GM21515 (cell line): ENCODE data around the gene ANAPC1.
"Not testable (repeated sequence)": the region's sequence is repeated elsewhere in the genome, so short reads cannot be mapped to it uniquely, and the experiment has no call there.

Experiments used
- ATAC-seq: cut with Tn5 transposase; IDR thresholded peaks from one replicate; pipeline ENCODE4 v1.9.1; 2021; ENCODE audit not compliant: unreplicated experiment

ANAPC1 gene

DNA sequence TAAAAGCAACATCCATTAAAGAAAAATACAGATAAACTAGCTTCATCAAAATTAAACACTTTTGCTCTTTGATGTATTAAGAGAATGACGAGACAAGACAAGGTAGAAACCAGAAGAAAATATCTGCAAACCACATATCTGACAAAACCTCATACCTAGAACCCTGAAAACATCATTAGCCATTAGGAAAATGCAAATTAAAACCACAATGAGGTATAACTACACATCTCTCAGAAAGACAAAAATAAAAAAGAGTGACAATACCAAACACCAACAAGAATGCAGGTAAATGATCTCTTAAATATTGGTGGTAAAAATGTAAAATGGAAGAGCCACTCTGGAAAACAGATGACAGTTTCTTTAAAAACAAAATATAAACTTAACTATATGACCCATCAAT is 53.5 kb downstream of the ANAPC1 start:
- peak; percentile 77 for ATAC-seq

DNA sequence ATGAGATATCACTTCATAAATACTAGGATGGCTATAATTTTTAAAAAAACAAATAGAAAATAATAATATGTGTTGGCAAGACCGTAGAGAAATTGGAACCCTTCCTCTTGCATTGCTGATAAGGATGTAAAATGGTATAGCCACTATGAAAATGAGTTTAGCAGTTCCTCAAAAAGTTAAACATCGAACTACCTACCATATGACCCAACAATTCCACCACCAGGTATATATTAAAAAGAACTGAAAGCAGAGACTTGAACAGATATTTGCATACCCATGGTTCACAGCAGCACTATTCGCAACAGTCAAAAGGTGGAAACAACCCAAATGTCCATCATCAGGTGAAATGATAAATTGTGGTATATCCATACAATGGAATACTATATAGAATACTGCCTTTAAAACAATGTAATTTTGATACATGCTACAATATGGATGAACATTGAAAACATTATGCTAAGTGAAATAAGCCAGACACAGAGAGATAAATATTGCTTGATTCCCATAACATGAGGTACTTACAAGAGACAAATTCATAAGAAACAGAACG is 55.7 kb downstream of the ANAPC1 start:
- not testable (repeated sequence) for ATAC-seq

DNA sequence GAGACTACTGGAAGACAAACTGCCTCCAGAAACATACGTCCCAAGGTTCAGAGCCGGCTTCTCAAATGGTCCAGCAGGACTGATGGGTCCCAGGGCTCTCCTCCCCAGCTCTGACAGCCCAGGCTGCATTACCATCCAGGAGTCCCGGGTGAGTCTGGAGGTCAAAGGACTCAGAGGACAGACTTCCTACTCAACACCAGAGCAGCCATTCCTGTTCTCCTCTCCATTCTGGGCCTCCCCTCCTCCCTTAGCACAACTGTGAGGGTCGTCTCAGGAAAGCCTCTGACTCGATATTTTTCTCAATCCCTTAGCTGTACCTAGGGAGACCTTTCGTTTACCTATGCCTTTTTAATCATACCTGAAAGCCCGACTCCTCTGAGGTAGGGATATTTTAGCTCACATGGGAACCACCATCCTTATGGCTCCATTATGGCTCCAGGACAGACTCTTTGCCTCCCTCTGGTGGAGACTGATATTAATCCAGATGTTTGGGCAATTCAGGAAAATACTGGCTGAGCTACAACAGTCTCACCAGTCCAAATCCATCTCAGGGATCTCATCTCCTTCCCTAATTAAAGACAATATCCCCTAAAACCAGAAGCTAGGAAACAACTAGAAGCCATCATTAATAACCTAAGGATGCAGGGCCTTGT is 70.9 kb downstream of the ANAPC1 start:
- not testable (repeated sequence) for ATAC-seq

DNA sequence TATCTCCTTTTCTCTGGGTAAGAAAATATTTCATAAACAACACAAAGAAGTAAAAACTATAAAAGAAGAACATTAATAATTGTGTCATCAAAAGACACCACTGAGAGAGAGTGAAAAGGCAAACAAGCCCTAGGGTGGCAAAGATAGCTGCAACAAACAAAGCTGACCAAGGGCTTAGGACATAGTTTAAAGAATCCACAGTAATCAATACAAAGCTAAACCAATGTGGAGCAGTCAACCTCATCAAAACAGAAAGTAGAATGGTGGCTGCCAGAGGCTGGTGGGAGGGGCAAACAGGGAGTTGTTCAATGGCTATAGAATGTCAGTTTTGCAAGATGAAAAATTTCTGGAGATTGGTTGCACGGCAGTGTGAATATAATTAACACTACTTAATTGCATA is 93.4 kb downstream of the ANAPC1 start:
- ATAC-seq, result not testable (repeated sequence)

DNA sequence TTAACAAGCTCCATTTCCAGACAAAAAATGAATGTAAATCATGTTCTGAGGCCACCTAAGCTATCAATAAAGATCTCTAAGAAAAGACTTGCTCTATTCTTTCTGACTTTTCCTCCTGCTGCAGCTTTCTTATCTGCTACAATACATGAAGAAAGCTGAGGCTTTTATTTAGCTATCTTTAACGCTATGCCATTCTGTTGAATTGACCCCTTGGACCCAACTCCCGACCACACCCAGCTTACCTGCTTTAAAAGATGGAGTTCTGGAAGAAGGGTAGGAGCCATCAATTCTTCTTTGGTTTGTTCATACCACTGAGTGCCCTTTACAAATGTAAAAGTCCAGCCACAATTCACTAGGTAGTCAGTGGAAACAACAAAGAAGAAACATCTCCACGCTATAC is 99.9 kb downstream of the ANAPC1 start:
- not testable (repeated sequence) for ATAC-seq

DNA sequence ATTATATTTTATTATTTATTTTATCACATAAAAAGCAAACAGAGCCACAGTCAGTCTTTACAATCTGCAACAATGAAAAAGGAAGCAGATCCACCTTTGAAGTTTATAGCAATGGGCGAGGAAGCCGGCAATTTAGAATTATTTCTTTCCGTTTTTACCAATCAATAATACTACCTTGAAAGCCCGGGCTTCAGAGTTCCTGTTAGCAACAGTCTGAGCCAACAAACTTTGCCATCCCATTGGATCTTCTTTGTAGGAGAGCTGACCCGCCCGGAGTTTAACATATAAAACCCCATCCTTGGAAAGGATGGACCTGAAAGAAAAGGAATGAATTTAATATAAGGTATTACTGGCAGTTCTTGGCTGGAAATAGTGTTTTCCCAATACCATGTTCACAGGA is 101.8 kb downstream of the ANAPC1 start:
- ATAC-seq, result not testable (repeated sequence)

DNA sequence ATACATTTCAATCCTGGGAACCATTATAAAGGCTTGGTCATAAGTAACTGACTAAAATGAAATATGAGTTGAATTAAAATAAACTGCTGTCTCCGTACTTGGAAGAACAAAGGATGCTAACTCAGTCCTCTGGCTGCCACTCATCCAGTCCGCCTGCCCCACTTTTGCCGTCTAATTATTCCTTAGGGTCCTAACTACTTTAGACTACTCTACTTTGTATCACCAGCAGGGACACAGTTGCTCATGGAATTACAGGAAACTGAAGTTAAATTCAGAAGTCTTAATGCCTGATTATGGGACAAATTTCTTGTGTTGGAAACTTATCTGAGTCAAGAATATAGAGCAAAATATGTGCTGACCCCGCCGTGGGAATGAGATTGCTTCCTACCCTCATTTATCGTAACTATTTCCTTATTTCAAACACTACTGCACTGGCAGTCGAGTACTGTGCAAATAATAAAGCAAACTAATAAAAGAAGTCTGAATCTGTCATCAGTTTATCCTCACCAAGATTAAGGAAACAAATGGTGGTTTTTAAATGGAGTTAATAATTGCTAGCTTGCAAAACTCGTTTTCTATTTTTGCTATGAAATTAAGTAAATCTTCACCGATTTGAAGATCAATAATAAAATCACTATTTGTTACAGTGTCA is 102.4 kb downstream of the ANAPC1 start:
- not testable (repeated sequence) for ATAC-seq

DNA sequence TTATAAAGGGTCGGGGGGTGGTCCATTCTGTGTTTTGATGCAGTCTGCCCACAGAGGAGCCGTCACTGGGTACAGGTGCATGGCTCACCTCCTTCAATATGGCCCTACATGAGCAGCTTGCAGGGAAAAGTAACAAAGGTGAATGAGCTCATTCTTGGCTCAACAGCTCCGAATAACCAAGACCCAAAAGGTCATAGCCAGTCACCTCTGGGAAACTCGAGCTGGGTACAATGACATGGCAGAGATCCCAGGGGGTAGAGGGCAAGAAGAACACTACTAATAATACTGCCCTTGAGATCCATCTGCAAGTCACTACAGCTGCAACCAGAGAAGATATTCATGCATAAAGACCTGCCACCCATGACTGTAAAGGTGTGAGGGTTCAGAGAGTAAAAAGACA is 106.8 kb downstream of the ANAPC1 start:
- not testable (repeated sequence) for ATAC-seq

DNA sequence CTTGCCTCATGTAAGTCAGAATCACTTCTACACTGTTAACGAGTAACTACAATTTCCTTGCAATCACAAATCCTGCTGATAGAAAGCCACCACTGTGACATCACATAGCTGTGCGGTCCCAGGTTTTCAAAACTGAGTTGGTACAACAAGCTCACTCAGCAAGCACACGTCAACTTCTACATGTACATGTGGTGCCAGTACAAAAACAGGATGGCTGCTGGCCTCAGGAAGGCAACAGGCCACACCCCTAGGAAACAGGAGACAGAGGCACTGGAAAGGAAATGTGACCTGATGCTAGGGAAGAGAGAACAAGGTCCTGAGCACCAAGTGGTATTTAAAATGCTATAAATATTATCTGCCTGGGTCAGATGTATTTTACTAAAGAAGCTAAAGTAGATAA is 107.7 kb downstream of the ANAPC1 start:
- ATAC-seq, result not testable (repeated sequence)

DNA sequence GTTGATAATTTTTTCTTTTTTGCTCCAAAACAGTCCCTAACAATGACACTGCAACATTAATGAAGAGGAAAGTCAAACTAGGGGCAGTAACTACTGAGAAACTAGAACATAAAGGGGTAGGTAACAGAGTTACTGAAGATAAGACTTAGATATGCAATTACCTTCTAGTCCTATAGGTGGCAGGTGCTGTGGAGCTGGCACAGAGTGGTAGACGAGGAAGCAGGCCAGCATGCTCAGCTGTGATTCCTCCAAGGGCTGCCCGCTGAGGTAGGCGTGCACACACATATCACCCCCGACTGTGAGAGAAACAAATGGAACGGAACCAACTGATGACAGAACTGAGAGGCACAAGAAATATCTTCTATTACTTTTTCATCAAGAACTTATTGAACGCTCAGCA is 111.8 kb downstream of the ANAPC1 start:
- ATAC-seq, result peak; percentile 77

DNA sequence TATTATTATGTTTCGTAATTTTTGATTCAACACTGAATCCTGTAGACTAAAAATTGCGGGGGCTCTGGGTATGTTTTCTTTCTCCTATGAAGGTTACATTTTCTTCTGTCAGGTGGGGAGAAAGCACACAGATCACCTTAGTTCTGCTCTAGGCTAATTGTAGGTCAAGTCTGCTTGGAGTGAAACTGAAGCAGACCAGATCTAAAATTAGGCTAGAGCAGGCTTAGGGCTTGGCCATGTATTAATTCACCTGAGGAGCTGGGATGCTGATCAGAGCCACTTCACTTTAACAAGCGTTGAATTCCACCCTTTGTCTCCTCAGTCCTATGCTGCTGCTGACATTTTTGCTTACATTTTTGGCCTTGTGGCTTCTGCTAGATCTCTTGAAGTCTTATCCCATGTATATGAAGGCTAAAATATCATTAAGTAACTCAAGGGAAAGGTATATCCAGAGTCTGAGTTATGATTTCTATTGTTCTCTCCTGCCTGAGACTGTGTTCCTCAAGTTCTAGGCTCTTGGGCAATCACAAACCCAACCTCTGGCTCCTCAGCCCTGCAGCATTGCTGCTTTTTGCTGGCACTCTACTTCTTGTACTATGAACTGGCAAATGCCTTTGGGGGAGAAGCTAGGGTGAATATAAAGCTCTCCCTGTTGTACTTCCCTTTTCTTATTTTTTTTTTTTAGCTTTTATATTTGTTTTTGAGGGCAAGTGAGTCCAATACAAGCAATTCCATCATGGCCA is 112.9 kb downstream of the ANAPC1 start:
- ATAC-seq, result not testable (repeated sequence)

DNA sequence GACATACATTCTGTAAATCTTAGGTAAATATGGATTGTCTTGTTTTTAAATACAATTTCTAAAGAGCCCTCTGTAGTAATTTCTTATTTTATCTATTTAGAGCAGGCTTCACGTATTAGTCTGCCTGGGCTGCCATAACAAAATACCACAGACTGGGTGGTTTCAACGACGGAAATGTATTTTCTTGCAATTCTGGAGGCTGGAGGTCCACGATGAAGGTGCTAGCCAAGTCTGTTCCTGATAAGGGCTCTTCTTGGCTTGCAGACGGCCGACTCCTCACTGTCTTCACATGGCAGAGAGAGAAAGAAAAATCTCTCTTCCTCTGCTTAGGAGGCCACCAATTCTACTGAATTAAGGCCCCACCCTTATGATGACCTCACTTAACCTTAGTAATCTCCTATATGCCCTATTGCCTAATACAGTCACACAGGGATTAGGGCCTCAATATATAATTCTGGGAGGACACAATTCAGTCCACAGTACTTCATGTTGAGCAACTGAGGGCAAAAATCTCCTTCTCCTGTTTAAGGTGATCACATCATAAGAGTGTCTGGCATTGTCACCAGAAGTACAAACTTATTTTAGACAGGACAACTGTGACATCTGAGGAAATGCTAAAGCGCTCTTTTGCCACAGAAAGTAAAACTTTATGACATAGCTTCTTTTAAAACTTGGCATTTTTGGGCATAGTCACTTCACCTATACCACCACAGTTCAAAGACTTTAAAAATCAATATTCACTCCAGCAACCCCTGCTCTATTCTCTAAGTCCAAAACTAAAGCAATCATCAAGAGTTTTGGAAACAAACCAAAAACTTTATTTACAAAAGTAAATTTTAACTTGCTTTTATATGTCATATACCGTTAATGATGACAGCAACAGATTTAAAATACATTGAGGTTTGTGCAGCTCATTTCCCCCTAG is 115.5 kb downstream of the ANAPC1 start:
- not testable (repeated sequence) for ATAC-seq

DNA sequence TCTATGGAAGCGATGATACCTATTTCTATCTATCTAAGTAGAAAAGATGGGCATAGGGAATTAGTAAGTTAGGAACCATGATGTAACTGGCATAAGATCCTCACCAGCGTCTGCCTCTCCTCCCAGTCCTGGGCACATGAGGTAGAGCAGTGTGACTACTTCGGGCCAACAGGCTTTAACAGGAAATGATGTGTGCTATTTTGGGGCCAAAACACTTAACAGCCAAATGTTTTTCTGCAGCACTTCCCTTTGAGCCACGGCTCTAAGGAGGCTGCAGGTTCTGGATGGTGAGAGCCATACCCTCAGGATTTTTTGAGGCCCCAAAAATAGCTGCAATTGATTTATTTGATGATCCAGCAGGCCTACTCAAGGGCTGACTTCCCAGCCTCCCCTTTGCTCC is 116.9 kb downstream of the ANAPC1 start:
- ATAC-seq, result not testable (repeated sequence)

DNA sequence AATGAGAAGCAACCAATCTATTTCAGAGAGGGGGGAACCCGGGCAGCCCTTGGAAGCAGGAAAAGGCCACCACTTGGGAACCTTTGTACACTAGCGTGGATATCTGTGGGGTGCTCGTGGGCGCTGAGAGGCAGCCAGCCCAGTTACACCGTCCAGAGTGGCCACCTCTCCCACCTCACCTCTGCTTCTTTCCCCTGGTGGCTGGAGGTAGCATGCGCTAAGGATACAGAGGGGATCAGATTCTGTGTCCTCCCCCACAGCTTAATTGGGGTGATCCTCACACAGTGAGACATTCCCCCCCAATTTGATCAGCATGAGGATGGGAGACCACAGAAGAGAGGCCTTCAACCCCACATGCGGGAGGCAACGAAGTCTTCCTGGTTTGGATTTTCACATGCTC is 117.7 kb downstream of the ANAPC1 start:
- not testable (repeated sequence) for ATAC-seq

DNA sequence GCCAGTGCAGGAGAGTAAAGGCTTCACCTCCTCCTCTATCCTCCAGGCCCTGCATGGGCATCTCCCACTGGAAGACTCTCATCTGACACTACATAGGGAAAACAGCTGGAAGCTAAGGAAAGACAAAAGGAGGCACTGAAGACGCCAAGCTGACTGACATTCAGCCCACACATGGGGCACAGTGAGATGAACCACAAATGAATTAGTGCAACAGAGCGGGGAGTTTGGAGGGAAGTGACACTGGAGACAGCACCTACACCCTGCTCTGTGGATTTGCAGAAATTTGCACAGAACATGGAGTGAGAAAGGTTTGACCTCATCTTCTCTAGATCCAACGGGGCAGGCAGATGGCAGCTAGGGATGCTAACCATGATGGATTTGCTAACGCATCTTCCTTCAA is 119.8 kb downstream of the ANAPC1 start:
- not testable (repeated sequence) for ATAC-seq

DNA sequence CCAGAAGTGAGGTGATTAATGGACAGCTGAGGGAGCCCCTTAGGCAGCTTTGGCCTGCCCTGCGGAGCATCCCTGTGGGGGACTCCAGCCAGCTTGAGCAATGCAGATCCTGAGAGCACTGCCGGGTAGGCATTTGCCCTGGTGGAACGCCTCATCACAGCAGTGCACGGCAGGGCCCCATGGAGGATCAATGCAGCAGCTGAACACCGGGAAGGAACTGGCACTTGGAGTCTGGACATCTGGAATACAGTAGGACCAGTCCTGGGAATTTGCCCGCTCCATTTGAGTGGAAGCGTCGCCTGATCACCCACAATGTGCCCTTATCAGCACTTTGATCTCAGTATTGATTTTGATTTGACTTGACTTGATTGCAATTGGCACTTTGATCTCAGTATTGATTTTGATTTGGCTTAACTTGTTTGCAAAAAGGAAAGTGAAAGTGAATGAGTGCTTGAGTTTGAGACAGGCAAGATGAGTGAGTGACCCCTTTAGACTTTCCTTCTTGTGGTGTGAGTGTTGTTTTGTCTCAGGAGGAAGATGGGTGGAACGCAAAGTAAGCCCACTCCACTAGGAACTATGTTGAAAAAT is 123.2 kb downstream of the ANAPC1 start:
- ATAC-seq, result not testable (repeated sequence)

DNA sequence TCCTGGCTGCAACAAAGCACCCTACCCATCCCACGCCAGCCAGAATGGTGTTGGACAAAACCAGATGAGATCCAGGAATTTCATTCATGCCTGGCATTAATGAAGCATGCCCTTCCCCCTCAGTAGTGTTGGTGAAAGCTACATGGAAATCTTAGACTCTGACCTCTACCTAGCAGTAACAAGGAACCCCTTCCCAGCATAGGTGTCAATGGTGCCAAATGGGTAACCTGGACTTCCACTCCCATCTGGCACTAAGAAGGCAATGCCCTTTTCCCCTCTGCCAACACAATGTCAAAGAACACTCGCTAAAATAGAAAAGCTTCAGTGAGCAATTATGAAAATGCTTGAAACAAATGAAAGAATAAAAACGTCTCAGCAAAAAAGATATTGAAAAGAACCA is 131.5 kb downstream of the ANAPC1 start:
- ATAC-seq, result not testable (repeated sequence)

DNA sequence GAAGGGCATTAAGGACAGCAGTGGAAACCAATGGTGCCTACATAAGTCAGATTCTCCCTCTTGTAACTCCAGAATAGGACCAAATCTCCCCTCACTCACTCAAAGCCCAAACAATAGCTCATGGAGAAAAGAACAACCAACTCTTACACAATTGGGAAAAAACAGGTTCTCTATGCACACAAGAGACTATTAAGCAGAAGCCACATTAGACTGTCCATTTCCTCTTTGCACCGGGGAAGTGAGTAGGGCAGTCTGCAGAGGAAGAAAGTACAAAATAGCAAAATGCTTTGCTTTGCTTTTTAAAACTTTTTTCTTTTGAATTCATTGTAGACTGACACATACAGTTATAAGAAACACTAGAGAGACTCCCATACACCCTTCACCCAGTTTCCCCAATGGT is 133.4 kb downstream of the ANAPC1 start:
- ATAC-seq, result not testable (repeated sequence)

DNA sequence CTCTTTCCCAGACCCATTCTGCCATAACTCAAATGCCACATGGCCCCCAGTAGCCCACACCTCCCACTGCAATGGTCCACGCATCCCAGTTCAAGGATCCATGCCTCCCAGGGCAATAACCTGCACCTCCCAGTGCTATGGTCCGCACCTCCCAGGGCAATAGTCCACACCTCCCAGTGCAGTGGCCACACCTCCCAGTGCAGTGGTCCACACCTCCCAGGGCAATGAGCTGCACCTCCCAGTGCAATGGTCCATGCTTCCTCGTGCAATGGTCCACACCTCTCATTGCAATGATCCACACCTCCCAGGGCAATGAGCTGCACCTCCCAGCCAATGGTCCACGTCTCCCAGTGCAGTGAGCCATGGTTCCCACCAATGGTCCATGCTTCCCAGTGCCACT is 135.6 kb downstream of the ANAPC1 start:
- not testable (repeated sequence) for ATAC-seq

DNA sequence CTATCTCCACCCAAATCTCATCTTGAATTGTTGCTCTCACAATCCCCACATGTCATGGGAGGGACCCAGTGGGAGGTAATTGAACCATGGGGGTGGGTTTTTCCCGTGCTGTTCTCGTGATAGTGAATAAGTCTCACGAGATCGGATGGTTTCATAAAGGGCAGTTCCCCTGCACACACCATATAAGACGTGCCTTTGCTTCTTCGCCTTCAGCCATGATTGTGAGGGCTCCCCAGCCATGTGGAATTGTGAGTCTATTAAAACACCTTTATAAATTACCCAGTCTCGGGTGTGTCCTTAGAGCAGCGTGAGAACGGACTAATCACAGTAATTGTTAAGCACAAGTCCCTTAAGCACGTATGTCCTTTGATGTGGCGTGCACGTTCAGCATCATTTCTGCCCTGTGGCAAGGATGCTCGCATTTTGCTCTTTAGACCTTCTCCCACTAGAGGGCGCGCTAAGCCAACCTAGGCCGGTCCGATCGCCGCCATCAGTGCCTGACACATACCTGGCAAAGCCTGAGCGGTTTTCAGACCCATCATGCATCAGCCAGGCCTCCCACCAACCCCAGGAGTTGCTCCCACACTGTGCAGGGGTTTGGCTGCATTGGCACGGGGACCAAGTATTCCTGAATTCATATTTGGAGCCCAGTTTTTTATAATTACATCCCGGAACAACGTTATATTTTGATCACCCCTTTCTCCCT is 136.4 kb downstream of the ANAPC1 start:
- ATAC-seq, result peak; percentile 82
